Fibroblast of lung (primary cell): ENCODE measurements around the gene ZNF547. TPM values are rescaled to one million over a fixed set of nuclear protein-coding genes. Genes with fewer than 3 reads are reported as not detected.

Source experiments
- DNase-seq, 2 donors: peaks; one replicate each; pipeline versions ENCODE4 v3.0.0 to v3.0.0-alpha.2; 2010; ENCODE audit warnings: low read depth in 2 of 2
- H2AFZ ChIP-seq: 2 replicates; pipeline ENCODE4 v1.5.1; 2012; ENCODE audit warnings: low read length, control low read depth, inconsistent platforms
- H3K27ac ChIP-seq: 2 replicates; pipeline ENCODE4 v1.5.1; 2011; ENCODE audit warnings: low read length, control low read depth; ENCODE audit not compliant: insufficient read depth
- H3K27me3 ChIP-seq: 2 replicates; pipeline ENCODE4 v1.5.1; 2011; ENCODE audit warnings: mild to moderate bottlenecking, low read length; ENCODE audit not compliant: control insufficient read depth, insufficient read depth
- H3K36me3 ChIP-seq: 2 replicates; pipeline ENCODE4 v1.5.1; 2011; ENCODE audit warnings: low read length; ENCODE audit not compliant: control insufficient read depth, insufficient read depth
- H3K4me1 ChIP-seq: 2 replicates; pipeline ENCODE4 v1.5.1; 2011; ENCODE audit warnings: low read length; ENCODE audit not compliant: control insufficient read depth, insufficient read depth; ENCODE audit errors: extremely low read depth
- H3K4me2 ChIP-seq: 2 replicates; pipeline ENCODE4 v1.5.1; 2011; ENCODE audit warnings: low read length, control low read depth; ENCODE audit not compliant: insufficient read depth; ENCODE audit errors: extremely low read depth
- H3K4me3 ChIP-seq, 4 experiments: fragments of 200-600 bp in 1 of 4; sonication (generic) in 1 of 4; replicated peaks in 1 of 4; 2 replicates each; pipeline ENCODE4 v1.5.1; 2011 to 2016; ENCODE audit warnings: low read length in 4 of 4, low read depth in 3 of 4, mild to moderate bottlenecking in 3 of 4, control low read depth in 2 of 4, inconsistent platforms in 1 of 4, mixed read lengths in 1 of 4; ENCODE audit not compliant: insufficient read depth in 1 of 4; ENCODE audit errors: control extremely low read depth in 1 of 4
- H3K79me2 ChIP-seq: 2 replicates; pipeline ENCODE4 v1.5.1; 2012; ENCODE audit warnings: mild to moderate bottlenecking, low read length, inconsistent platforms; ENCODE audit not compliant: control insufficient read depth, insufficient read depth
- H3K9ac ChIP-seq: 2 replicates; pipeline ENCODE4 v1.5.1; 2011; ENCODE audit warnings: mild to moderate bottlenecking, low read length, control low read depth; ENCODE audit not compliant: insufficient read depth
- H3K9me3 ChIP-seq: 2 replicates; pipeline ENCODE4 v1.5.1; 2012; ENCODE audit warnings: low read depth, low read length; ENCODE audit not compliant: control insufficient read depth, insufficient read depth
- H4K20me1 ChIP-seq: 2 replicates; pipeline ENCODE4 v1.5.1; 2011; ENCODE audit warnings: low read length; ENCODE audit not compliant: control insufficient read depth, insufficient read depth; ENCODE audit errors: extremely low read depth
- EZH2 ChIP-seq: IDR thresholded peaks from 2 replicates; pipeline ENCODE4 v1.5.1; 2012; ENCODE audit warnings: low read length, control low read depth, mild to moderate bottlenecking; ENCODE audit errors: missing control alignments
- polyA plus RNA-seq, 2 donors: library from polyadenylated mRNA; depleted of rRNA in 1 of 2; stranded (reverse) in 1 of 2; unstranded in 1 of 2; fragments of >200 nt; gene quantifications; 2 replicates each; pipeline ENCODE4 v1.2.1, GENCODE V29; 2011 to 2012; ENCODE audit warnings: missing spikeins in 1 of 2
- total RNA-seq: library from RNA; depleted of rRNA; stranded (reverse); fragments of >200 nt; gene quantifications from 2 replicates; pipeline ENCODE4 v1.2.1, GENCODE V29; 2014
- TF ChIP-seq, protein P1 (sequence below), 2 donors: IDR thresholded peaks in 1 of 2; conservative IDR thresholded peaks in 1 of 2; 1 replicate in 1 of 2; 2 replicates in 1 of 2; pipeline ENCODE4 v1.5.1; 2011 to 2012; ENCODE audit warnings: low read length in 2 of 2, control low read depth in 1 of 2, inconsistent platforms in 1 of 2, low read depth in 1 of 2, mild to moderate bottlenecking in 1 of 2

The ZNF547 gene
- total and polyA plus RNA-seq, 2 donors (not counting 1 experiment from before 2014, with no cell fraction given): 2.7 to 6.1 TPM

DNA sequence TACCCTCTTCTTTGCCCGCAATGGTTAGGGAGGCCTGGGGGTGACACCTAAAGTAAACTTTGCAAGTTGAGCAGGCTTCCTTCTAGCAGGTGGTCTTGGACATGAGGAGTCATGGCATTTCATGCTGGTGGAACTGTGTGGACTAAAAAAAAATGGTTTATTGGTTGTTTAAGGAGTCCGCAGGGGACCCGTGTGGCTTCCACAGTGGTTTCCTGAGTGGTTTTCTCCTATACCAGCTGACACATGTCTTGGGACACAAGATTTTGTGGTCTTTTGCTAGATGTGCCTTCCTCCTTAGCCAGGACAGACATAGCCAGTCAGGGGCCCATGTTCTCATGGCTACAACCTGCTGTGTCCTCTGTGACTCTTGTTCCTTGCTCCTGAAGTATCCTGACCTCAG lies 41.6 kb upstream of the ZNF547 start:
- Histone ChIP-seq H3K79me2 (peaks cover 28% of the 10 kb centered on the region), H2AFZ (no peak overlapping the region), H3K4me2 (peak overlapping the region; percentile 95), H3K4me1 (no peaks in the 10 kb centered on the region), H3K36me3 (peaks cover 6% of the 10 kb centered on the region), H3K9ac (no peak overlapping the region), H3K4me3 (peak overlapping the region; percentile 68 to 96 (median 95)), H4K20me1 (no peaks in the 10 kb centered on the region), H3K27me3 (no peaks in the 10 kb centered on the region), H3K9me3 (no peaks in the 10 kb centered on the region), H3K27ac (no peak overlapping the region)
- TF ChIP-seq, protein P1, sequence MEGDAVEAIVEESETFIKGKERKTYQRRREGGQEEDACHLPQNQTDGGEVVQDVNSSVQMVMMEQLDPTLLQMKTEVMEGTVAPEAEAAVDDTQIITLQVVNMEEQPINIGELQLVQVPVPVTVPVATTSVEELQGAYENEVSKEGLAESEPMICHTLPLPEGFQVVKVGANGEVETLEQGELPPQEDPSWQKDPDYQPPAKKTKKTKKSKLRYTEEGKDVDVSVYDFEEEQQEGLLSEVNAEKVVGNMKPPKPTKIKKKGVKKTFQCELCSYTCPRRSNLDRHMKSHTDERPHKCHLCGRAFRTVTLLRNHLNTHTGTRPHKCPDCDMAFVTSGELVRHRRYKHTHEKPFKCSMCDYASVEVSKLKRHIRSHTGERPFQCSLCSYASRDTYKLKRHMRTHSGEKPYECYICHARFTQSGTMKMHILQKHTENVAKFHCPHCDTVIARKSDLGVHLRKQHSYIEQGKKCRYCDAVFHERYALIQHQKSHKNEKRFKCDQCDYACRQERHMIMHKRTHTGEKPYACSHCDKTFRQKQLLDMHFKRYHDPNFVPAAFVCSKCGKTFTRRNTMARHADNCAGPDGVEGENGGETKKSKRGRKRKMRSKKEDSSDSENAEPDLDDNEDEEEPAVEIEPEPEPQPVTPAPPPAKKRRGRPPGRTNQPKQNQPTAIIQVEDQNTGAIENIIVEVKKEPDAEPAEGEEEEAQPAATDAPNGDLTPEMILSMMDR (conservative IDR thresholded peaks at IDR 0.05 in 1 of 2, IDR thresholded peaks at IDR 0.05 in 1 of 2; ENCODE audit: low read depth in 1 of 2, low read length in 2 of 2): no peak
- TF ChIP-seq EZH2: no peak
- DNase-seq: no peak

DNA sequence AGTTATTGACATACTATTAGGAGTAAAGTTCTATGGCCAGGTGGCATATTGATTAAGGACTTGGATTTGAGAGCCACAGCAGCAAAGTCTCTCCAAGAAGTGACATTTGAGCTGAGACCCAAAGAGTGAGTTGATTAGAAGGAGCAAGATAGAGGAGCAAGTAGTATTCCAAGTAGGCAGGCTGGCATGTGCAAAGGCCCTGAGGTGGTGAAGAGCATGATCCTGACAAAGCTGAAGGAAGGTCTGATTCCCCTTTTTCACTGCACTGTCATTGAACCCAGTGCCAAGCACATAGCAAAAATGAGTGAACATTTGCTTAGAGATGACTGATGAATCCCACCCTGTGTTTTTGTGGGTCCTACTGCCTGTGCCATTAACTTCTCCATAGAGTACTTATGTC lies 38.4 kb upstream of the ZNF547 start:
- no peak for DNase-seq
- Histone ChIP-seq H3K27me3 (no peaks in the 10 kb centered on the region), H3K4me2 (no peak overlapping the region), H3K4me1 (no peaks in the 10 kb centered on the region), H4K20me1 (no peaks in the 10 kb centered on the region), H3K36me3 (peaks cover 13% of the 10 kb centered on the region), H3K9ac (no peak overlapping the region), H3K27ac (no peak overlapping the region), H3K4me3 (no peak overlapping the region), H3K79me2 (peaks cover 28% of the 10 kb centered on the region), H3K9me3 (no peaks in the 10 kb centered on the region), H2AFZ (no peak overlapping the region)
- TF ChIP-seq, protein P1 (conservative IDR thresholded peaks at IDR 0.05 in 1 of 2, IDR thresholded peaks at IDR 0.05 in 1 of 2; ENCODE audit: low read depth in 1 of 2, low read length in 2 of 2): no peak
- no peak for TF ChIP-seq EZH2

DNA sequence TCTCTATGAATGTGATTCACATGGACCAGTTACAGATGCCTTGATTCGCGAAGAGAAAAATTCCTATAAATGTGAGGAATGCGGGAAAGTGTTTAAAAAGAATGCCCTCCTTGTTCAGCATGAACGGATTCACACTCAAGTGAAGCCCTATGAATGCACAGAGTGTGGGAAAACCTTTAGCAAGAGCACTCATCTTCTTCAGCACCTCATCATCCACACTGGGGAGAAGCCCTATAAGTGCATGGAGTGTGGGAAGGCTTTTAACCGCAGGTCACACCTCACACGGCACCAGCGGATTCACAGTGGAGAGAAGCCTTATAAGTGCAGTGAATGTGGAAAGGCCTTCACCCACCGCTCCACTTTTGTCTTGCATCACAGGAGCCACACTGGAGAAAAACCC lies 35.4 kb upstream of the ZNF547 start:
- H4K20me1 ChIP-seq: no peaks in the 10 kb centered on the region
- DNase-seq: no peak
- H3K4me3 ChIP-seq: no peak overlapping the region
- peaks cover 13% of the 10 kb centered on the region for H3K36me3 ChIP-seq
- TF ChIP-seq, protein P1 (conservative IDR thresholded peaks at IDR 0.05 in 1 of 2, IDR thresholded peaks at IDR 0.05 in 1 of 2; ENCODE audit: low read depth in 1 of 2, low read length in 2 of 2): no peak
- no peak for TF ChIP-seq EZH2
- H2AFZ ChIP-seq: no peak overlapping the region
- H3K79me2 ChIP-seq: peaks cover 3% of the 10 kb centered on the region
- H3K27me3 ChIP-seq: no peaks in the 10 kb centered on the region
- H3K9me3 ChIP-seq: no peaks in the 10 kb centered on the region
- H3K4me2 ChIP-seq: no peak overlapping the region
- H3K9ac ChIP-seq: no peak overlapping the region
- H3K4me1 ChIP-seq: no peaks in the 10 kb centered on the region
- no peak overlapping the region for H3K27ac ChIP-seq
